SK-MEL-5 (cell line): ENCODE results near the gene INHBC. TPM values are rescaled to one million over a fixed set of nuclear protein-coding genes. Genes with fewer than 3 reads are reported as not detected.
A peak's percentile ranks its signal among the peaks of the same experiment; 100 is the strongest.

Experiments used
- DNase-seq: peaks from one replicate; pipeline ENCODE4 v3.0.0-alpha.2; 2016; ENCODE audit warnings: low read depth, low spot score
- in situ Hi-C: cut with HindIII; loops from 2 replicates; pipeline ENCODE4 v1.10.0; 2016; ENCODE audit warnings: low sequenced_read_pairs, high pct_unique_total_duplicates, low pct_unique_long_range_greater_than_20kb
- total RNA-seq: library from RNA; depleted of rRNA; stranded (reverse); fragments of >200 nt; shearing (Covaris generic); gene quantifications from 2 replicates; pipeline ENCODE4 v1.2.3, GENCODE V29; 2014

Gene INHBC
- total RNA-seq, 1 experiment from 2014 or later = not detected

DNA sequence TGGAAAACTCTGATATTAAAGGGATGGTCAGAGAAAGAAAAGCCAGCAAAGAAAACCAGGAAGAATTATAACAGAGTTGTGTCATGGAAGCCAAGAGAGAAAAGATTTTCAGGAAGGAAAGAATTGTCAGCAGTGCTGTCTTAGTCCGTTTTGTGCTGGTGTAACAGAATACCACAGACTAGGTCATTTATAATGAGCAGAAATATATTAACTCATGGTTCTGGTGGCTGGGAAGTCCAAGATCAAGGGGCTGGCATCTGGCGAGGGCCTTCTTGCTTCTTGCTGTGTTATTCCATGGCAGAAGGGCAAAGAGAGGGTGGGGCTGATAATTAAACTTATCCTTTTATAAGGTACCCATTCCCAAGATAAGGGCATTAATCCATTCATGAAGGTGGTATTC is 14.1 kb downstream of the INHBC start:
- no peak for DNase-seq
- in situ Hi-C loops = no loop called here

DNA sequence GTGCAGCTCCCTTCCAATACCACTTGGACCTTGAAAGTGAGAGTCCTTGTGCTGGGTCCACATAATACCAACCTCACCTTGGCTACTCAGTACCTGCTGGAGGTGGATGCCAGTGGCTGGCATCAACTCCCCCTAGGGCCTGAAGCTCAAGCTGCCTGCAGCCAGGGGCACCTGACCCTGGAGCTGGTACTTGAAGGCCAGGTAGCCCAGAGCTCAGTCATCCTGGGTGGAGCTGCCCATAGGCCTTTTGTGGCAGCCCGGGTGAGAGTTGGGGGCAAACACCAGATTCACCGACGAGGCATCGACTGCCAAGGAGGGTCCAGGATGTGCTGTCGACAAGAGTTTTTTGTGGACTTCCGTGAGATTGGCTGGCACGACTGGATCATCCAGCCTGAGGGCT is 14.8 kb downstream of the INHBC start:
- in situ Hi-C loops = no loop called here
- DNase-seq = no peak

DNA sequence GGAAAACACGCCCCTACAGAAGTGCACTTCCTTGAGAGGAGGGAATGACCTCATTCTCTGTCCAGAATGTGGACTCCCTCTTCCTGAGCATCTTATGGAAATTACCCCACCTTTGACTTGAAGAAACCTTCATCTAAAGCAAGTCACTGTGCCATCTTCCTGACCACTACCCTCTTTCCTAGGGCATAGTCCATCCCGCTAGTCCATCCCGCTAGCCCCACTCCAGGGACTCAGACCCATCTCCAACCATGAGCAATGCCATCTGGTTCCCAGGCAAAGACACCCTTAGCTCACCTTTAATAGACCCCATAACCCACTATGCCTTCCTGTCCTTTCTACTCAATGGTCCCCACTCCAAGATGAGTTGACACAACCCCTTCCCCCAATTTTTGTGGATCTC is 15.5 kb downstream of the INHBC start:
- DNase-seq = no peak
- in situ Hi-C loops = no loop called here

DNA sequence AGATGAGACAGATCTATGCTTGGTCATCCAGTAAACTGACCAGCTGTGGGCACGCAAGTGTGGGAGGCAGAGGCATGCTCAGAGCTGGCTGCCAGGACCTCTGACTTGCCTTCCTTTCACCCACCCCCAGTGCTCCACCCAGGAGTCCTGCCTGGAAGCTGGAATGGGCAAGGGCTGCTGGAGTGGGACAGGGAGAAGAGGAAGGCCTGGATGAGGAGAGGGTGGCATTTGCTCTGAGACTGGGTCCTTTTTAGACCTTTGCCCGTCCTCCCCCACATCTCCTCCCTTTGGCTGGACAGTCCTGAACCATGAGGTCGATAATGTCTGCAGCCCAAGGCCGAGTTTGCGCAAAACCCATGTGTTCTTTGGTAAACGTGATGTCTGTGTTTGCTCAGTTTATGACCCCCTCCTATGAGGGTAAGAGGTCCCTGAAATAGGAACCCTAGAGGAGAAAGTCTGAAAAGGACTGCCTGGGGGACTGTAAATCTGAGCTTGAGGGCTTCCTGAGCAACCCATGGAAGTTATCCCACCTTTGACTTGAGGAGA is 16.7 kb downstream of the INHBC start:
- in situ Hi-C loops = no loop called here
- no peak for DNase-seq

DNA sequence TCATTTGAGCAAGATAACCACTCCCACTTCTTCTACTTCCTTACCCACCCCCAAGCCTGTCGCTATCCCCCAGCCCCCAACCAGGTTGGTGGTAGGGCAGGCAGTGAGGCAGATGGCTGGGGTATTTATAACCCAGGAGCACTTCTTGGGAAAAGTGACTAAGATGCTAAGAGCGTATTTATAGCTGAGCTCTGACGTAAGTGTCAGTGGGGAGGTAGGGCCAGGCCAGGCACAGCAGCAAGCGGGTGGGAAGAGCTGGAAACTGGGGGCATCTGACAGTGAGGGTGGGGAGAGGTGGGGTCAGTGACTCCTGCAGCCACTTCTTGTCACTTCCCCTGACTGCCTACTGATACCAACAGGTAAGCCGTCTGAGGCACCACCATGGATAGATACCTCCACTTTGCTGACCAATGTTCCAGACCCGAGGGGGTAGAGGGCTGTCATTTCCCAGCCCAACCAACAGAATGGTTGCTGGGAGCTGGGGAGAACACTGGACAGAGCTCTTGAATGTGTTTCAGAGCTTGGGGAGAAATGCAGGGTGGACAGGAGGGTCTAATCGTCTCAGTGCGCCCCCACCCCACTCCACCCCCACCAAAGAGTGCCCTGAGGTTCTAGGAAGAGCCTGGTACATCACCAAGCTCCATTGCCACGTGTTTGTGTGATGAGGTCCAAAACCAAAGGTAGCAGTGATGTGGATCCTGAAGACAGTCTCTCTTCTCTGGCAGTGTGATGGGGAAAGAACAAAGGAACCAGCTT is 17.8 kb downstream of the INHBC start:
- in situ Hi-C loops = no loop called here
- no peak for DNase-seq

DNA sequence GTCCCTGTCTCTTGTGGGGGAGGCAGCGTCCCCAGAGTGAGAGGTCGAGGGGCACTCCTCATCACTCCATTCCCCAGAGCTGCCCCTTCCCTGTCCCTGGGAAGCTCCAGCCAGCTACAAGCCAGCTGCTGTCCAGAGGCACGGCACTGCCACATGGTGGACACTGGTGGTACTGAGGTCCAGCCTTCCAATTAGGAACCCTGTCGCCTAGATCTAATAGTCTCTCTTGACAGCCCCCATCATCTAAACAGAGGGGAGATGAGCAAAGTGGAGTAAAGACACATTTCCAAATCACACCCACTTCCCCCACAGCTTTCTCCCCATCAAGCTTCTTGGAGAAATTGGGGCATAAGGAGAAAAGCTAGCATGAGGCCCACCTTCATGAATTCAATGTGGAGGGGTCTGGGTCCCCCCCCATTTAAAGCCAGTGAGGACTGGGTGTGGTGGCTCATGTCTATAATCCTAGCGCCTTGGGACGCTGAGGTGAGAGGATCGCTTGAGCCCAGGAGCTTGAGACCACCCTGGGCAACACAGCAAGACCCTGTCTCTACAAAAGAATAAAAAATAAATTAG is 18.4 kb downstream of the INHBC start:
- DNase-seq = peak; percentile 83
- in situ Hi-C loops = no loop called here

DNA sequence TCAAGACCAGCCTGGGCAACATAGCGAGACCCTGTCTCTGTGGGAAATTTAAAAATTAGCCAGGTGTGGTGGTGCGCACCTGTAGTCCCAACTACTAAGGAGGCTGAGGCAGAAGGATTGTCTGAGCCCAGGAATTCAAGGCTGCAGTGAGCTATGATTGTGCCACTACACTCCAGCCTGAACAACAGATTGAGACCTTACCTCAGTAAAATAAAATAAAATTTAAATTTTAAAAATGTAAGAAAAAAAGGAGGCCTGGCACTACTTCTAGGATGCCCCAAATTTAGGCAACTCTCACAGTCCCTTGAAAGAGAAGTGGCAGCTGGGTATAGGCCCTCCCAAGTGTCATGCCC is 19.6 kb downstream of the INHBC start:
- in situ Hi-C loops = no loop called here
- DNase-seq = no peak

DNA sequence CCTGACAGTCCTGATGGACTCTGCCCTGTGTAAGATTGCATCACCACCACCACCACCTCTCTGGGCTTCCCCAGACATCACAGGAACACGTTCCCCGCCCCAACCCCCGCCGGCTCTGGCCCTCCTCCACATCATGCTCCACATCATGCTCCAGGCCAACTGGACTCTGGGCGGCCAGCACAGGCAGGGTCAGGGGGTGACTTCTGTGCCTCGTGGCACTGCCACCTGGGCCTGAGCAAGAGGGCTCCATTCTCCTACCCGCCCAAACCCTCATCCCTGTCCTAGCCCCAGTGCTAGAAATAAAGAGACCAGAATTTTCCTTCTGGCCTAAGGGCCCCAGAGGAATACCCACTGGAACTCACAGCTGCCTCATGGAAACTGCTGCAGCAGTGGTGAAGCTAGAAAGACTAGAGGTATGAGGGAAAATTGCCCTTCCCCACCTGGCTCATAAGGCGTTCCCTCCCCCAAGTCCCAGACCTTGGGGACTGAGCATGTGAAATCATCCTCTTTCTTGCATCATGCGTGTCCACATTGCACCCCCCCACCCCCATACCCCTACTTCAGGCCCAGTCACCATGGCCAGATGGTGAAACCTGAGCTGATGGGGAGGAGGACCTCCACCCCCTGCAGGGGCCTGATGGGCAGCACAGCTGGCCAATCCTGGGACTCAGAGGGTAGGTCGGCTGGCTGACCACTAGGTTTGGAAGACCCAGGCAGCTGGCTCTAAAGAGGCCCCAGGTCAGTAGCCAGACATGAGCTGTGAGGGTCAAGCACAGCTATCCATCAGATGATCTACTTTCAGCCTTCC is 20.2 kb downstream of the INHBC start, which contains the start of gene INHBE:
INHBE (plus strand) TSS at position 742 of the 808 bp plus-strand sequence. CDS start 230 bp downstream, outside the sequence.
- in situ Hi-C loops = no loop called here

DNA sequence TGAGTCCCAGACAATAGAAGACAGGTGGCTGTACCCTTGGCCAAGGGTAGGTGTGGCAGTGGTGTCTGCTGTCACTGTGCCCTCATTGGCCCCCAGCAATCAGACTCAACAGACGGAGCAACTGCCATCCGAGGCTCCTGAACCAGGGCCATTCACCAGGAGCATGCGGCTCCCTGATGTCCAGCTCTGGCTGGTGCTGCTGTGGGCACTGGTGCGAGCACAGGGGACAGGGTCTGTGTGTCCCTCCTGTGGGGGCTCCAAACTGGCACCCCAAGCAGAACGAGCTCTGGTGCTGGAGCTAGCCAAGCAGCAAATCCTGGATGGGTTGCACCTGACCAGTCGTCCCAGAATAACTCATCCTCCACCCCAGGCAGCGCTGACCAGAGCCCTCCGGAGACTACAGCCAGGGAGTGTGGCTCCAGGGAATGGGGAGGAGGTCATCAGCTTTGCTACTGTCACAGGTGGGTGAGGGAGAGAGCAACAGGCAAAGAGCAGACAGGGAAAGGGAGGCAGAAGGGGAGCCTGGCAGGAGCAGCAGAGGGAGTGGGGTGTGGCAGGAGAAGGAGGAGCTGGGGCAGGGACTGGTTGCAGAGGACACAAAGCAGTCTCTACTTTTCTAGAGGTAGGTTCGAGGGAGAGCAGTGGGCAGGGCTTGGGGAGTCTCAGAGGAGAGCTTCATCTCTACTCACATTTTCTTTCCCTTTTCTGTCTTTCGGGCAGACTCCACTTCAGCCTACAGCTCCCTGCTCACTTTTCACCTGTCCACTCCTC is 21.0 kb downstream of the INHBC start:
- DNase-seq = no peak
- in situ Hi-C loops = no loop called here

More for the DNA sequence above, 20.2 kb downstream of the INHBC start, which contains the start of gene INHBE:
- no peak for DNase-seq

DNA sequence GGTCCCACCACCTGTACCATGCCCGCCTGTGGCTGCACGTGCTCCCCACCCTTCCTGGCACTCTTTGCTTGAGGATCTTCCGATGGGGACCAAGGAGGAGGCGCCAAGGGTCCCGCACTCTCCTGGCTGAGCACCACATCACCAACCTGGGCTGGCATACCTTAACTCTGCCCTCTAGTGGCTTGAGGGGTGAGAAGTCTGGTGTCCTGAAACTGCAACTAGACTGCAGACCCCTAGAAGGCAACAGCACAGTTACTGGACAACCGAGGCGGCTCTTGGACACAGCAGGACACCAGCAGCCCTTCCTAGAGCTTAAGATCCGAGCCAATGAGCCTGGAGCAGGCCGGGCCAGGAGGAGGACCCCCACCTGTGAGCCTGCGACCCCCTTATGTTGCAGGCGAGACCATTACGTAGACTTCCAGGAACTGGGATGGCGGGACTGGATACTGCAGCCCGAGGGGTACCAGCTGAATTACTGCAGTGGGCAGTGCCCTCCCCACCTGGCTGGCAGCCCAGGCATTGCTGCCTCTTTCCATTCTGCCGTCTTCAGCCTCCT is 21.6 kb downstream of the INHBC start:
- DNase-seq = peak; percentile 77
- in situ Hi-C loops = no loop called here

DNA sequence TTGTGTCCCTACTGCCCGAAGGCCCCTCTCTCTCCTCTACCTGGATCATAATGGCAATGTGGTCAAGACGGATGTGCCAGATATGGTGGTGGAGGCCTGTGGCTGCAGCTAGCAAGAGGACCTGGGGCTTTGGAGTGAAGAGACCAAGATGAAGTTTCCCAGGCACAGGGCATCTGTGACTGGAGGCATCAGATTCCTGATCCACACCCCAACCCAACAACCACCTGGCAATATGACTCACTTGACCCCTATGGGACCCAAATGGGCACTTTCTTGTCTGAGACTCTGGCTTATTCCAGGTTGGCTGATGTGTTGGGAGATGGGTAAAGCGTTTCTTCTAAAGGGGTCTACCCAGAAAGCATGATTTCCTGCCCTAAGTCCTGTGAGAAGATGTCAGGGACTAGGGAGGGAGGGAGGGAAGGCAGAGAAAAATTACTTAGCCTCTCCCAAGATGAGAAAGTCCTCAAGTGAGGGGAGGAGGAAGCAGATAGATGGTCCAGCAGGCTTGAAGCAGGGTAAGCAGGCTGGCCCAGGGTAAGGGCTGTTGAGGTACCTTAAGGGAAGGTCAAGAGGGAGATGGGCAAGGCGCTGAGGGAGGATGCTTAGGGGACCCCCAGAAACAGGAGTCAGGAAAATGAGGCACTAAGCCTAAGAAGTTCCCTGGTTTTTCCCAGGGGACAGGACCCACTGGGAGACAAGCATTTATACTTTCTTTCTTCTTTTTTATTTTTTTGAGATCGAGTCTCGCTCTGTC is 22.3 kb downstream of the INHBC start:
- in situ Hi-C loops = no loop called here
- DNase-seq = no peak

DNA sequence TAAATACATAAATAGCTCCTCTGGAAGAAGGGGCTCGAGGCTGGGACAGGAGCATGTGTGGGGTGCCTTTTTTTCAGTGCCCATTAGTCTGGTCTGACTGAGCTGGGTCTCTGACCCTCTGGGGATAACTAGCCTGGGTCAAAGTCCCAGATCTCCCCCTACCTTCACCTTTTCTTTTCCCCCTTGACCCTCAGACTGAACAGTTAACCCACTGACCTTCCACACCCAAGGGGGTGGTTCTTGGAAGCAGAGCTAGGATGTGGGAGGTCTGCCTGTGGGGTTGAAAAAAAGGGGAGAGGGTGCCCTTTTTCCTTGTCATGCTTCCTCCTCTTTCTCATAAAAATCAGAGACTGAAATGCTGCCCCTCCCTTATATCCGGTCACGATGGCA is 24.1 kb downstream of the INHBC start:
- no peak for DNase-seq
- in situ Hi-C loops = no loop called here

DNA sequence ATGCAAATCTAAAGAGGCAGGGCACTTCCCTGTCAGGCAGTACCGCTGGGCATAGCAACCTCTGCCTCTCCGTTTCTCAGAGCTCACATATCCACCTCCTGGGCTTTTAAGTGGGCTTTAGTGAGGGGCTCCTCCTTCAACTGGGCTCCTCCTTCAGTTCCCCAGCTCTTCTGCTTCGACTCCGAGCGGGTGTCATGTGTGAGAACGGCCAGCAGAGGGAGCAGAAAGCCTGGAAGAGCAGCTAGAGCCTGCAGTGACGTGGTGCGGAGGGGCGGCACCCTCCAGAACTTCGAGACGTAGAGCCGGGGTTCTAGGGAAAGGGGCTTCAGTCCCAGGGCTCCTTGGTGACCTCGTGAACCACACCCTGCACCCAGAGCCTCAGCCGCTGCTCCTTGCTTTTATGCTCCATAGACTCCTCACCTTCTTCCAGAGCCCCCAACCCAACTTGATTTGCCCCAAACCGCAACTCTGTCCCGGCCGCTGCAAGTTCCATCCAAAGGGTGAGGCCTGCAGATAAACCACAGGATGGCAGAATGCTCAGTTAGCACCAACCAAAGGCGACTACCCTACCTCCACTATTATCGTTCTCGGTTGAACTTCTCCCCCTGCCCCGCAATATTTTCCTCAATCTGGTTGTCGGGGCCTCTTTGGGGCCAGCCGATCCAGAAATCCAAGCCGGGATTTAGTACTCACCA is 24.6 kb downstream of the INHBC start:
- in situ Hi-C loops = no loop called here
- DNase-seq = peak; percentile 97

DNA sequence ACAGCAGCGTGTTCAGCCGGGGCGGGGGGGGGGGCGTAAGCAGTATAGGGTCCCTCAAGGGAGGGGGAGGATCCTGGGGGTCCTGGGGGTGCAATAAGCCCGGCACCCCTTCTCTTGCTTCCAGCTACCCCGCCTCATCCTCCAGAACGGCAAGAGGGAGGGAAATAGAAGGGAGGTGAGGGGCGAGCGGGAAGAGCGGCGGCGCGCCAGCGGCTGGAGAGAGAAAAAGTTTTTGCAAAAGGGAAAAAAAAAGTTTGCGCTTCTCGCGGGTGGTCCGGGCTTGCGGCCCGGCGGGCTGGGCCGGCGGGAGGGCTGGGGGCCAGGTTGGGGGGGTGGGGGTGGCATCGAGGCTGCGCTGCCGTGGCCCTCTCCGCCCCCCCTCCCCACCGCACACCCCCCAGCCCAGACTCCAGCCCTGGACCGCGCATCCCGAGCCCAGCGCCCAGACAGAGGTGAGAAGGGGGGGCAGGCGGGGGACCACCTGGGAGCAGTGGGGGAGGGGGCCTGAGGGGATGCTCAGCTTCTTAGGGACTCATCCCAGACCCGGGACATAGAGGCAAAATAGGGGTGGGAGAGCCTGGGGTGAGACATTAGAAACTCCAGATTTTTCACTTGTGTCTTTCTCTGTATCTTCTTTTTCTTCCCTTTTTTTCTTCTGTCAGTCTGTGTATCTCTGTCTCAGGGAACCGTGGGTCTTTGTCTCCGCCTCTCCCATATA is 25.3 kb downstream of the INHBC start, which contains the start of gene GLI1:
GLI1 (plus strand) TSS at position 36 of the 718 bp plus-strand sequence. CDS start 3,907 bp downstream, outside the sequence.
- in situ Hi-C loops = no loop called here

DNA sequence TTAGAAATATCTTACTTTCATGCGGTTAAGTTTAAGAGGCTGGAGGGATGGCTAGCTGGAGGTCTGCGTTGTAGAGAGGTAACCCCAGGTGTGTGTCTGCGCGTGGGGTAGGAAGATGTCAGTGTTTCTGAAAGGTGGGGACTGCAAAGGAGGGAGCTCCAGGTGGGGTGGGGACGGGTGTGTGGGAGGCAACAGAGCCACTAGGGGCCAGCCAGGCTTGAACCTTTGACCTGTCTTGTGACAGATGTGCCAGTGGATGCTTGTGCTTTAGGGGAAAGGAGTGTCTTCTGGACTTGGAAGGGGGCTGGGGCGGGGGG is 25.8 kb downstream of the INHBC start:
- no peak for DNase-seq
- in situ Hi-C loops = no loop called here

More for the DNA sequence above, 25.3 kb downstream of the INHBC start, which contains the start of gene GLI1:
- no peak for DNase-seq

DNA sequence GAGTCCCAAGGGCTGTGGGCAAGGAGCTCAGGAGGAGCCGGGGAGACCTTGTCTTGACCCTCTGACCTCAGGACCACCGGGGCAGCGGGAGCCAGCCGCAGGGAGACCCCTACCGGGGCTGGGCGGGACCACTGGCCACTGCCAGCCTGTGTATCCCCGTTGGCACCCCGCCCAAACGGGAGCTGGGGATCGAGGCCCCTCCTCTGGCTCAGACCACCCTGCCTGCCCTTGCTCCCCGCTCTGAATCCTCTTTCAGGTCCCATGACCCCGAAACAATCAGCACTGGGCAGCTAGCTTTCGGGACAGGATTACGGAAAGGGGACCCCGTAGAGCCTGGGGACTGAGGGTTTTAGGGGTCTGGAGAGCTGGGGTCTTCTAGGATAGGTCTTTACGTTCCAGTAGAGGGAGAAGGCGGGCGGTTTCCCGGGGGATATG is 26.3 kb downstream of the INHBC start:
- in situ Hi-C loops = no loop called here
- DNase-seq = no peak
